ENCODE results near the gene PPP2R5E. TPM values are rescaled to one million over a fixed set of nuclear protein-coding genes. Genes with fewer than 3 reads are reported as not detected.

The PPP2R5E gene
- polyA plus RNA-seq, 1 donor: 22.5 TPM

DNA sequence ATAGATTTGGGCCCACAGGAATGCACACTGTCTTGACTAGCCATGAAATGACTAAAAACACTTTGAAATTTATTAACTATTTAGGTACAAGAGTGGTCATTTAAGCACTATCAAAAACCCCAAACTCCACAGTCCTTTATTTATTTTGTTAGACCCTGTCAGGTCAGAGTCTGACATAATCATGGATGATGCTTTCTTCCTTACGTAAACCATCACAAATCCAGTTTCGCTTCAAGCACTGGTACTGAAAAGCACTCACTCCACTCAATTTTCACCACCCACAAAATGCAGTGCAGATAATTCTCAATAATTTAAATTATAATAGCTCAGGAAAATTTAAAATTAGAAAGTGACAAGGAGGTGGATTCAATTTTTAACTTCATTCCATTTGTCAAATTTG, 25.8 kb downstream of the PPP2R5E start:
- DNase-seq: no peak

- DNase-seq: no peak
Measured at GRCh38 chr14:63515240-63515639, 27.9 kb downstream of the PPP2R5E start.

DNA sequence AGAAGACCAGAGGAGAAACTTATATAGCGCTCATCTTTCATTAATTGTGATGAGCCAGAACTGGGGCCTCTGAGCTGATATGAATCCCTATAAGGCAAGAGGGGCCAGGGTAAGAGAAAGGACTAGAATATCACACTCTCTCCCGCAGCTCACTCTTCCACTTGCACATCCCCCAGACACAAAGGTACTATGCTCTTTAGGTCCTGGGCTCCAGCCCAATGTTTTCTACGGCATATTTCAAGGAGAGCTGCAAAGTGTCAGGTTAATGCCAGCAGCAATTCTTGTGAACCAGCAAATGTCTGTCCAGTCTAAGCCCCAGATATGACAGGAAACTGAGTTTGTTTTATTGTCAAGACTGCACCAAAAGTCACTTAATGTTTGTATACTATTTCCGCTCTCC, 29.4 kb downstream of the PPP2R5E start:
- no peak for DNase-seq

- no peak for DNase-seq
Measured at GRCh38 chr14:63512861-63513260, 30.3 kb downstream of the PPP2R5E start.

DNA sequence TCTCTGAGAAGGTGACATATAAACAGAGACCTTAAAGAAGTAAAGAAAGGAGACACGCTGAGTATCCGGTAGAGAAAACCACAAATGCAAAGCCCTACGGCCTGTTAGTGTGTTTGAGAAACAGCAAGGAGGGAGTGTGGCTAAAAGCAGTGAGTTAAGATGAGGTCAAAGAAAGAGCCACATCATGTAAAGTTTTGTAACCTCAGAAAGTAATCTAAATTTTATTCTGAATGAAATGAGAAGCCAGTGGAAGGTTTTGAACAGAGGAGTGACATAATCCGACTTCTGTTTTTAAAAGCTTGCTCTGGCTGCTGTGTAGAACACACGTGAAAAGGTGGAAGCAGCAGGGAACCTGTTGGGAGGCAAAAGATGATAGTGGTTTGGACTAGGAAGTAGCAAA, 32.6 kb downstream of the PPP2R5E start:
- no peak for DNase-seq

- no peak for DNase-seq
Measured at GRCh38 chr14:63508033-63508432, 35.1 kb downstream of the PPP2R5E start.

DNA sequence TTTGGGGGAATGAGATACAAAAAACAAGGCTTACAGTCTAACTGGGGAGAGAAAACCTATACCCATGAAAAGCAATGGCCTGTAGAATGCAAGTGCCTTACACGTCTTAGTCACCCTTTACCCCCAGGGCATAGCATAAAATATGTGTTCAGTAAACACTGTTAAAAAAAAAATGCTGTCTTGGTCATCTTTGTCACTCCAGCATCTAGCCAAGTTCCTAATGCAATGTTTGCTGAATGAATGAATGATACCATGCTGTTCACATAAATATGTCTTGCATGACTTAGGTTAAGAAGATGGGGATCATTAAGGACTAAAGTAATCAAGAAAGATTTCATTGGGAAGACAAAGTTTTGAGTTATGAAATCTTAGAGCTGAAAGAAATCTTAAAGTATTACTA, 38.5 kb downstream of the PPP2R5E start:
- DNase-seq: no peak

GRCh38 chr14:63501429-63501828, 41.7 kb downstream of the PPP2R5E start:
- no peak for DNase-seq

DNA sequence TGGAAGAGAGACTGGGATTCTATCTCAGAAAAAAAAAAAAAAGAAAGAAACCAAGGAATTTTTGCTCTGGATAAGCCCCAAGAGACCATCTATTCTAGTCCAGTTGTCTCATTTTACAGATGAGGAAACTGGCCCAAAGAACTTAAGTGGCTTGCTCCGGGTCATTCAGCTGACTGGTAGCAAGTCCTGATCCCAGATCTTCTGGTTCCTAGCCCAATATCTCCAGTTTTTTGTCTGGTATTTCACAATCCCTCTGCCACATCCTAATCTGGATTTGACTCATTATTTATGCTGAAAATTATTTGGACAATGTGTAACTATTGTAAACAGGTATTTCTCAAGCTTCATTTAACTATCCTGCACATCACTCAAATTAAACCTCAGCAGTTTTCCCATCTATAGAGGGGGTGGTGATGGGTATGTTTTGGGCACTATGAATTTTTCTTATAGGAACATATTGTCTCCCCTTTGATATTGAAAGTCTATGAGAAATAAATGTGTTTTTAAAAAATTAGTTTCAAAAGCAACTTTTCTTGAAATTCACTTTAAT, 43.4 kb downstream of the PPP2R5E start:
- no peak for DNase-seq

DNA sequence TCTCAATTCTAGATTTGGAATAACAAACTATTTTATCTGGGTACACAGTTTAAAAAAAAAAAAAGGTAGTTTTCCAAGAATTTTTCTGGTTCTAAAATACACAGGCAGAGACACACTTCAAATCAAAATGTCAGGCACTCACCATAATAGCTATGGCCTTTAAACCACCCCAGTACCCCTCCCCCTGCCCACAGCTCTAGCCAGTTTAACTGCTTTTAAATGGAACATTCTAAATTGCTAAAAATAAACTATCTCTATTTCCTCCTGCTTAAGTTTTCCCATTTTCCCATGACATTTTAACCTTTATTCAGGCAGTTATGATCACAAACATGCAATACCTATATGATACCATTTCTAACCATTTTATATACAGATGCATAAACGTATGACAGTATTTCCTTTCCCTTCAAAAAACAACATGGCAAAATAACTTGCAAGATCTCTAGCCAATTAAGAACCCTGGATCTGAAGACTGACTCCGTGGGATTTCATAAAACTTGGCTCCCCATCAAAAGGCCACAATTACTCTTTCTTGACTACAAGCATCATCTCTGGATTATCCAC, 46.3 kb downstream of the PPP2R5E start:
- no peak for DNase-seq

GRCh38 chr14:63493246-63493645, 49.9 kb downstream of the PPP2R5E start:
- DNase-seq: no peak

DNA sequence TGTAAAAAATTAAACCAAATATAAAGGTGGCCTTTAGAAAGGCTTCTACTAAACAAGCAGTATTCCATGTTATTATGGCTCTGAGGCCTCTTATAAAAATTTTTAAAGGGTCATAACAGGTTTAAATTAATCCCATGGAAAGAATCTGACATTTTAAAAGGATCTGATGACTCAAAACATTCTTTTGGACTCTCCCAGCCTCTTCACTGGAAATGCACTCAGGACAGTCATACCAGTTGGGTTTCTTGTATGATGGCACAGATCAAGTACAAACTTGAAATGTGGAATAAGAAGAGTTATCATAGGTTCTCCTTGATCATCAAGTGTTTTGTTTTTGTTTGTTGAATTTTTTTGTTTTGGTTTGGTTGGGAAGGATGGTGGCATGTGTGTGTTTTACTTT, 50.8 kb downstream of the PPP2R5E start:
- DNase-seq: no peak

GRCh38 chr14:63487724-63488123, 55.5 kb downstream of the PPP2R5E start:
- DNase-seq: no peak

DNA sequence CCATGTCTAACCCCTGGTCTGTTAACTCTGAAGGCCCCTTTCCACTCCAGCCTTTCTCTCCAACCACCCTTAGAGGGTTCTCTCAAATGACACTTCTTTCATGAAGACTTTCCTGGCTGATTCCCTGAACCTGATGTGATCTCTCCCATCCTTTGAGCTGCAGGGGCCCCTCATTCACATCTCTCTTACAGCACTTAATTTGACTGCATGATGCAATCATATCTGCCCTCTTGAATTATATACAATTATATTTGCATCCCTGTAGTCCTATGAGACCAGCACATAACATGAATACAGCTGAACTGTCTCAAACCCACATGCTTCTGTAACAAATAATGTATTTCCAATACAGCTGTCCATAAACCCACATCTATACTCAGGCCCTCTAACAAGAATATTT, 56.4 kb downstream of the PPP2R5E start:
- DNase-seq: no peak

GRCh38 chr14:63483315-63483714, 59.9 kb downstream of the PPP2R5E start:
- DNase-seq: no peak

GRCh38 chr14:63480599-63480998, 62.6 kb downstream of the PPP2R5E start:
- DNase-seq: no peak

DNA sequence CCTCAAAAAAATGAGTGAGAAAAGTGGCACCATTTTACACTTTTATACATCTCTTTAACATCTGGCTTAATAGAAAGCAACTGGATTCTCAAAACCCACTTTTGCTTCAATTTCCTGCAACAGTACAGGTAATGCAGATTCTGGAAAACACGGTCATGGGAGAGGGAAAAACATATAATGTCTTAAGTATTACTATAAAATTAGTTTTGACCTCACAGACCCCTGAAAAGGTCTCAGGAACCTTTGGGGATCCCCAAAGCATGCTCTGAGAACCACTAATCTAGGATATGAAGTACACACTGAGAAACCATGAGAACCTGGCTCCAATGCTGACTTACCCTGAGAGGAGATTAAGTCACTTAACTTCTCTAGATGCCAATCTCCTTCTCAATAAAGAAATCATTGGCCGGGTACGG, 64.7 kb downstream of the PPP2R5E start:
- DNase-seq: no peak

DNA sequence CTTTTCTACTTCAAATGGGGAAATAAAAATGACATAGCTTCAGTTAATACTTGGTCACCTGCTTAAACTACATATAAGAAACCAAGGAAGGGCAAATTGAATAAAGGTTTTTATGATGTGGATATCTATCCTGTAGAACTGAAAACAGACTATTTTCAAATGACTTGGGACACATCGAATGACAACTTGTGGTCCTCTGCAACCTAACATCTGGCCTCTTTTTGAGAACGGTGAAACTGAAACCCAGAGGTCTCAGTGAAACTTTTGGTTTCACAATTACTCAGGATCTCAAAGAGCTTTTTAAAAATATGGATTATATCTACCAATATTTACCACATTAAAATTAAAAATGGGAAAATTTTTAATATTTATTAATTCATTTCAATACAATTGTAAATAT, 65.2 kb downstream of the PPP2R5E start:
- no peak for DNase-seq

GRCh38 chr14:63477556-63477955, 65.6 kb downstream of the PPP2R5E start:
- no peak for DNase-seq

- no peak for DNase-seq
Measured at GRCh38 chr14:63475761-63476160, 67.4 kb downstream of the PPP2R5E start.

- no peak for DNase-seq
Measured at GRCh38 chr14:63474844-63475243, 68.3 kb downstream of the PPP2R5E start.

- DNase-seq: no peak
Measured at GRCh38 chr14:63474111-63474510, 69.1 kb downstream of the PPP2R5E start.

DNA sequence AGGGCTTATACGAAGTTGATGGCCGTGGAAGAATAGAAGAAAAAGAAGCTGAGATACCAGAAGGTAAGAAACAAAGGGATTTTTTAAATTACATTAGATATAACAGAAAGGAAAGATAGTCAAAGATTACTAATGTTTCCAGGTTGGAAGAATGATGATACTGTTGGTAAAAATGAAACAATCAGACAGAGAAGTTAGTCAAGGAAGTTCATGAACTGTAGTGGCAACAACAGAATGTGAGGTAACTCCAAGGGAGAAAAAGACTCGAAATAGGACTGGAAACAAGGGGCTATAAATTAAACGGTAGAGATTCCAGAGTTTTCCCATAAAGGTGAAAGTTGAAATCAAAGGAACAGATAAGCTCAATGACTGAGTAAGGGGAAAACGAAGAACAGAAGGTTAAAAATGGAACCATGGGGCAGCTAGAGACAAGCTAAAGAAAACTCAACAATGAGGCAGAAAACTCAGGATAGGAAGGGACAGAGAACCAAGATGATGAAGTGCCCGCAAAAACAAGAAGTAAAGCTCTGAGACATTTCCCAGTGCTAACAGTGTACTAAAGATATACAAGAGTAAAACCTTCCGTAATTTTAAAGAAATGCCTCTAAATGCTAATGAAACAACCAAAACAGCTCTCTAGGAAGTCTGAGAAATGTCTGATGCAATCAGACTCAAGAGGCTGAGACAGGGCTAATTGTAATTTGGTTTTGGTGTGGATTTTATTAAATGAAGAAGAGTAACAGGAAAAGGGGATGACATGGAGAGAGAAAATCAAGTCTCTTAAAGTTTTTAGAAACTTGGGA, 70.0 kb downstream of the PPP2R5E start:
- no peak for DNase-seq
